Adrenal gland (tissue), 12 donors: Measurements from ENCODE around the gene ADCY2. TPM values are rescaled to one million over a fixed set of nuclear protein-coding genes. Genes with fewer than 3 reads are reported as not detected.

ENCODE experiments used
- DNase-seq, 7 donors: peaks; one replicate each; pipeline ENCODE4 v3.0.0-alpha.2; 2019 to 2020
- H3K27ac ChIP-seq, 5 donors: fragments of 200-600 bp; sonication (generic) in 4 of 5; 1 replicate in 3 of 5; 2 replicates in 2 of 5; pipeline versions ENCODE4 v1.5.1 to v1.8.0; 2016 to 2020; ENCODE audit warnings: mild to moderate bottlenecking in 1 of 5
- H3K27me3 ChIP-seq: fragments of 200-600 bp; 2 replicates; pipeline ENCODE4 v1.8.0; 2021
- H3K36me3 ChIP-seq, 2 donors: fragments of 200-600 bp; replicated peaks in 1 of 2; 1 replicate in 1 of 2; 2 replicates in 1 of 2; pipeline versions ENCODE4 v1.5.1 to v1.8.0; 2018 to 2022
- H3K4me1 ChIP-seq, 2 donors: fragments of 200-600 bp; replicated peaks in 1 of 2; 1 replicate in 1 of 2; 2 replicates in 1 of 2; pipeline versions ENCODE4 v1.5.1 to v1.8.0; 2018 to 2021
- H3K4me3 ChIP-seq, 4 donors: fragments of 200-600 bp; sonication (generic) in 3 of 4; one replicate each; pipeline ENCODE4 v1.5.1; 2016 to 2018
- H3K9me3 ChIP-seq, 3 donors: fragments of 200-600 bp; sonication (generic) in 1 of 3; replicated peaks in 1 of 3; 1 replicate in 2 of 3; 2 replicates in 1 of 3; pipeline versions ENCODE4 v1.5.1 to v1.8.0; 2016 to 2021
- CTCF ChIP-seq, 6 experiments: fragments of 450-650 bp in 4 of 6; fragments of 200-600 bp in 2 of 6; sonication (generic) in 1 of 6; IDR thresholded peaks; 1 replicate in 5 of 6; 2 replicates in 1 of 6; pipeline versions ENCODE4 v1.5.1 to v1.8.0; 2016 to 2021; ENCODE audit warnings: antibody characterized with exemption in 6 of 6, mild to moderate bottlenecking in 2 of 6, moderate library complexity in 1 of 6
- POLR2A ChIP-seq, 2 donors: fragments of 450-650 bp; IDR thresholded peaks; one replicate each; pipeline ENCODE4 v1.6.1; 2017; ENCODE audit warnings: antibody characterized with exemption in 2 of 2, mild to moderate bottlenecking in 2 of 2, moderate library complexity in 1 of 2
- WGBS, 4 donors: extraction: QIAGEN DNeasy Blood & Tissue Kit in 2 of 4; methylation state at CpG; one replicate each; pipeline versions ENCODE4 v1.1.5 to v1.1.7; 2013 to 2017; 5-methylcytosine and 5-hydroxymethylcytosine counted together
- intact Hi-C, 2 donors: fragments of 100-400 bp; cut with DNase I; formaldehyde crosslinking; loops; one replicate each; pipeline versions ENCODE4 v1.14.1 to v1.15.0; 2022 to 2023
- polyA plus RNA-seq, 3 donors: library from polyadenylated mRNA; stranded (reverse); fragments of 200-250 nt in 2 of 3; fragments of 350-450 nt in 1 of 3; fragmentation: Illumina TruSeq in 1 of 3; extraction: RNeasy Lipid Tissue Mini Kit (QIAGEN cat#74804) in 1 of 3; gene quantifications; one replicate each; pipeline ENCODE4 v1.2.3, GENCODE V29; 2013 to 2014
- total RNA-seq, 9 donors: library from RNA; depleted of rRNA in 4 of 9; stranded (reverse); fragments of >200 nt in 4 of 9; fragments of 120-200 nt in 1 of 9; fragmentation: NEBNext Ultra II Directional in 1 of 9; extraction: Animal tissue kit (Norgen Biotek cat#: 25700) in 1 of 9; gene quantifications; one replicate each; pipeline versions ENCODE4 v1.1.0 to v1.2.4, GENCODE V29; 2013 to 2023
- donor health status: healthy with polysubstance abuse.
- donor health status: Bipolar disorder and iron deficiency.
- donor health status: DM: yes; HTN: yes; CAD: no.
- donor health status: DM: no; HTN: no; CAD: no.
- donor health status: DM: no; HTN: no; CAD: no.
- donor health status: DM: yes; HTN: yes; CAD: no.

ADCY2 gene
- total and polyA plus RNA-seq, 12 donors = 0.85 to 6.6 (median 2.3) TPM

- 90 to 94% (median 91%) methylated on average over 6 of the region's 6 CpGs for WGBS, 4 donors
- H3K4me3 ChIP-seq = no peak overlapping the region
- no peaks in the 10 kb centered on the region for H3K9me3 ChIP-seq
- H3K36me3 ChIP-seq = no peaks in the 10 kb centered on the region
- TF ChIP-seq POLR2A (IDR thresholded peaks at IDR 0.05) = no peak
- TF ChIP-seq CTCF (IDR thresholded peaks at IDR 0.05) = no peak
- H3K27ac ChIP-seq = no peak overlapping the region
- intact Hi-C loops = no loop called here
- H3K4me1 ChIP-seq = no peaks in the 10 kb centered on the region
- H3K27me3 ChIP-seq = no peaks in the 10 kb centered on the region
- DNase-seq = no peak
These were observed 377.2 kb downstream of the ADCY2 start for GRCh38 chr5:7773178-7773577.

- WGBS, 4 donors = 74 to 87% (median 80%) methylated on average over 4 of the region's 4 CpGs
- Histone ChIP-seq H3K27ac (no peak overlapping the region), H3K4me3 (no peak overlapping the region), H3K4me1 (no peaks in the 10 kb centered on the region), H3K27me3 (no peaks in the 10 kb centered on the region), H3K9me3 (no peaks in the 10 kb centered on the region), H3K36me3 (no peaks in the 10 kb centered on the region)
- intact Hi-C loops = no loop called here
- TF ChIP-seq POLR2A (IDR thresholded peaks at IDR 0.05) = no peak
- no peak for DNase-seq
These were observed 380.5 kb downstream of the ADCY2 start for GRCh38 chr5:7776442-7776841.

GRCh38 chr5:7779019-7780005 is 383.4 kb downstream of the ADCY2 start:
- H3K27me3 ChIP-seq = no peaks in the 10 kb centered on the region
- H3K27ac ChIP-seq = no peak overlapping the region
- WGBS, 4 donors = 61 to 69% (median 65%) methylated on average over 10 of the region's 10 CpGs
- H3K4me1 ChIP-seq = no peaks in the 10 kb centered on the region
- TF ChIP-seq CTCF (IDR thresholded peaks at IDR 0.05) = no peak
- no peak for TF ChIP-seq POLR2A (IDR thresholded peaks at IDR 0.05)
- intact Hi-C loops = no loop called here
- no peaks in the 10 kb centered on the region for H3K36me3 ChIP-seq
- no peaks in the 10 kb centered on the region for H3K9me3 ChIP-seq
- H3K4me3 ChIP-seq = no peak overlapping the region
- DNase-seq = no peak

GRCh38 chr5:7781899-7782298 is 386.0 kb downstream of the ADCY2 start:
- no peaks in the 10 kb centered on the region for H3K36me3 ChIP-seq
- no peak for TF ChIP-seq CTCF (IDR thresholded peaks at IDR 0.05)
- no peak for TF ChIP-seq POLR2A (IDR thresholded peaks at IDR 0.05)
- no peaks in the 10 kb centered on the region for H3K27me3 ChIP-seq
- intact Hi-C loops = no loop called here
- no peak overlapping the region for H3K4me3 ChIP-seq
- 50 to 57% (median 53%) methylated on average over 2 to 3 of the region's 3 CpGs for WGBS, 4 donors
- no peak overlapping the region for H3K27ac ChIP-seq
- no peaks in the 10 kb centered on the region for H3K4me1 ChIP-seq
- no peak for DNase-seq
- no peaks in the 10 kb centered on the region for H3K9me3 ChIP-seq
